HG03139 (cell line): ENCODE data around the gene TBC1D19.
"Not testable (repeated sequence)": the region's sequence is repeated elsewhere in the genome, so short reads cannot be mapped to it uniquely, and the experiment has no call there.

Experiments used
- ATAC-seq: cut with Tn5 transposase; IDR thresholded peaks from one replicate; pipeline ENCODE4 v1.9.1; 2021; ENCODE audit not compliant: unreplicated experiment

Gene TBC1D19

DNA sequence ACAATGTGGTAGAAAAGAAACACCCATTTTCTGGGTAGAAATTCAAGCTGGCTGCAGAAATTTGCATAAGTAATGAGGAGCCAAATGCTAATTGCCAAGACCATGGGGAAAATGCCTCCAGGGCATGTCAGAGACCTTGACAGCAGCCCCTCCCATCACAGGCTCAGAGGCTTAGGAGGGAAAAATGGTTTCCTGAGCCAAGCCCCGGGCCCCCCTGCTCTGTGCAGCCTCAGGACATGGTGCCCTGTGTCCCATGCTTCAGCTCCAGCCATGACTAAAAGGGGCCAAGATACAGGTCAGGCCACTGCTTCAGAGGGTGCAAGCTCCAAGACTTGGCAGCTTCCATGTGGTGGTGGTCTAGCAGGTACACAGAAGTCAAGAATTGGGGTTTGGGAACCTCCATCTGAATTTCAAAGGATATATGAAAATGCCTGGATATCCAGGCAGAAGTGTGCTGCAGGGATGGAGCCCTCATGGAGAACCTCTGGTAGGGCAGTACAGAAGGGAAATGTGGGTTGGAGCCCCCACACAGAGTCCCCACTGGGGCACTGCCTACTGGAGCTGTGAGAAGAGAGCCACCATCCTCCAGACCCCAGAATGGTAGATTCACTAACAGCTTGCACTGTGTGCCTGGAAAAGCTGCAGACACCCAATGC, 95.3 kb downstream of the TBC1D19 start:
- ATAC-seq, result not testable (repeated sequence)

DNA sequence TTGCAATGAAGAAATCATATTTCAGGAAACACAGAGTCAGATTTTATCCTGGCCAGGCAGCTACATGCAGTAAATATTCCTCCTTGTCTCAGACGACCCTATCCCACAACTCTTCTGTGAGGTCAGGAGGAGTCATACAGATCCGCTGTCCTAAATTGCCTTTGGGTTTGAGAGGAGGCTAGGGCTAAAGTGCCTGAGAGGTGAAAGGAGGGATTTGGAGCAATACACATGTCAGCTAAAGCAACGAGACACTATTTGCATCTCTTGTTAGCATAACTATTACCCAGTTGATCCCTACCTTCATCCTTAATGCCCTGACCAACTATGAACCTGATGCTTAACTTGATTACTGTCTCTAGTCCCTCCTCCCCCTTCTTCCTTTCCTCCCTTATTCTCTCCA, 98.6 kb downstream of the TBC1D19 start:
- ATAC-seq, result no peak

DNA sequence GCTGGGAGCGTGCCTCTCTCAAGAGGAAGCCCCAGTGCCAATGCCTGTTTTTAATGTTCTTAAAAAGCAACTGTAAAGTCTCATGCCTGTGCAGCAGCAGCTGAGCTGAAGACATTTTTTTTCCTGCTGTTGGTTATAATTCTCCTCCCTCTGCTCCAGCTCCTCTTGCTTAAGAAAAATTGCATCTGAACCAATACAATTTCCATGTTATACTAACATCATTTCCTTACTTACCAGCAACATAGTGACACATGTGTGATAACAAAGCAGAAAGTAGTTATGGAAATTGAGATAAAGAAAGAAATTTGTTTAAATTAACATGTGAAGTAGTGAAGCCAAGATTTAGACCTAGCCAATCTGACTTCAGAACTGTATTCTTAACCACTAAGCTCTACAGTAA, 101.4 kb downstream of the TBC1D19 start:
- ATAC-seq, result no peak

DNA sequence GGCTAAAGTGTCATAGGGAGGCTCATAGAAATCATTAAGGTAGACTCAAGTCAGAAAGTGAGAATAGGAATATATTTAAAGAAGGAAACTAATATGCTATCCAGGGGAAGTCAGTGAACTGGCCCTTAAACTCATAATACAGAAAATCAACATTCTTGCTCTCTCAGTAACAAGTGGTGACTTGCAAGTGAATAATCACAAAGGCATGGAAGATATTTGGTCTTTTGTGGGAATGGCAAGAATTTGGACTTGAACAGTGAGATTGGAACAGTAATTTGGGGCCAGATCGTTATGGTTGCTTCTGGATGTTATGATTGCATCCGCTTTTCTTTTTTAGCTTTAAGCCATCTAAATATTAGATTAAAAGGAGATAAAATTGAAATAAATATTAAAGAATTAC, 103.8 kb downstream of the TBC1D19 start:
- no peak for ATAC-seq

DNA sequence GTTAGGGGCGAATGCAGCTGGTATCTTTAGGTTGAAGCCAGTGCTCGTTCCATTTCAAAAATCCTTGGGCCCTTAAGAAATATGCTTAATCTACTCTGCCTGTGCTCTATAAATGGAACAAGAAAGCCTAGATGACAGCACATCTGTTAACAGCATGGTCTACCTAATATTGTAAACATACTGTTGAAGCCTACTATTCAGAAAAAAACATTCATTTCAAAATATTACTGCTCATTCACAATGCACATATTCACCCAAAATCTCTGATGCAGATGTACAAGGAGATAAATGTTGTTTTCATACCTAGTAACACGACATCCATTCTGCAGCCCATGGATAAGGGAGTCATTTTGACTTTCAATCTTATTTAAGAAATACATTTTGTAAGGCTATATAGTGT, 106.6 kb downstream of the TBC1D19 start:
- ATAC-seq, result no peak

DNA sequence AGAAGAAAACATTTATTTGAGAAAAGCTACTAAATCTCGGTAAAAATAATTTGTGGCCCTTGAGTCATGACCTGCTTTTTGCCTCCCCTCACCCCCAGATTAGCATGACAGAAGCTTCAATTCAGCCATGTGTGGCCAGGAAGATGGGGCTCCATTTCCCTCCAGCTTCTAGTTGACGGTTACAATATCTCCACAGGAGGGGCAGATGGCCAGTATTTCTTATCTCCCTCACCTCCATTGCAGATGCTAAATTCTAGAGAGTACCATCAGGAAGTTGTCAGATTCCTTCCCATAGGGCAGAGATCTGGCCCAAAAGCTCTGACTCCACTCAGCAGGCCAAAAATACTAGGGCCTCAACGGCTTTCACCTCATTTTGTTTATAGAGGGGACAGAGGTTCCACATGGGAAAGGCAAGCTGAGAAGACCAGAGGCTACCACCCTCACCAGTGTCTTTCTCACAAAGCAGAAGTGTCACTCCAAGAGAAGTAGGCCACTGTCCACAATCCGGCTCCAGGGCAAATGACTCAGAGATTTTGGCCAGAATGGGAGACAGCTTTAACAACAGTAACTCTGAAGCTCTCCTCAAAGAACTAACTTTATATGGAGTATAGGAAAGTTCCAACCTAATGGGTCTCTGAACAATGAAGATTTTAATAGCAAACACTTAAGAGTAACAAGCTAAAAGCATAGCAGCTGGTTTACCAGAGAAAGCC, 108.3 kb downstream of the TBC1D19 start:
- no peak for ATAC-seq

DNA sequence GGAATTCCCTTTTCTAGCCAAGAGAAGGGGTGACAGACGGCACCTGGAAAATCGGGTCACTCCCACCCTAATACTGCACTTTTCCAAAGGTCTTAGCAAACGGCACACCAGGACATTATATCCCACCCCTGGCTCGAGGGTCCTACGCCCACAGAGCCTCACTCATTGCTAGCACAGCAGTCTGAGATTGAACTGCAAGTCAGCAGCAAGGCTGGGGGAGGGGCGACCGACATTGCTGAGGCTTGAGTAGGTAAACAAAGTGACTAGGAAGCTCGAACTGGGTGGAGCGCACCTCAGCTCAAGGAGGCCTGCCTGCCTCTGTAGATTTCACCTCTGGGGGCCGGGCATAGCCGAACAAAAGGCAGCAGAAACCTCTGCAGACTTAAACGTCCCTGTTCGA, 110.2 kb downstream of the TBC1D19 start:
- not testable (repeated sequence) for ATAC-seq

DNA sequence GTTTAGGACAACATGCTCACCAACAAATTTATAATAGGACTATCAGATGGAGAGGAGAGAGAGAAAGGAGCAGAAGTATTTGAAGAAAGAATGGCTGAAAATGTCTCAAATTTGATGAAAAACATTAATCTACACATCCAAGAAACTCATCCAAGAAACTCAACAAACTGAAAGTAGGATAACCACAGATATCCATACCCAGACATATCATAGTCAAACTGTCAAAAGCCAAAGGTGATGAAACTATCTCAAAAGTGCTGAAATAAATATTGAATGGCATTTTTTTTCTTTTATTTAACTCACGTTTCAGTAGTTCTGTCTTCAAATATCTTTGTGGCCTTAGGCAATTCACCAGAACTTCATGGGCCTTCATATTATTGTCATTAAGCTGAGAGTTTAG, 116.2 kb downstream of the TBC1D19 start:
- ATAC-seq, result no peak

DNA sequence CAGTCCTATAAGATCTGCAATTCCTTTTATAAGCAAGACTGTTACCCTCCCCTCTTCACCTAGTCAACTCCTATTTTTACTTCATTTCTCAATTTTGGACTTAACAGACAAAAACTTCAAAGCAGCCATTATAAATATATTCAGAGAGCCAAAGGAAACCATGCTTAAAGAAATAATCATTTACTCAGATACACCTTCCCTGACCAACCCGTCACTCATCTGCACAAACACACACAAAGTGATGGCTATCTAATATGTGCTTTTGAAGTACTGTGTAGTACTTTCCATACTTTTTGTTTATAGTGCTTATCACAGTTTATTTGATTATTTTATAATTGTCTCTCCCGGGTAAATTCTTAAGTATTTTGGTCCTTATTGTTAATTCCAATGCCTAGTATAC, 117.2 kb downstream of the TBC1D19 start:
- no peak for ATAC-seq

DNA sequence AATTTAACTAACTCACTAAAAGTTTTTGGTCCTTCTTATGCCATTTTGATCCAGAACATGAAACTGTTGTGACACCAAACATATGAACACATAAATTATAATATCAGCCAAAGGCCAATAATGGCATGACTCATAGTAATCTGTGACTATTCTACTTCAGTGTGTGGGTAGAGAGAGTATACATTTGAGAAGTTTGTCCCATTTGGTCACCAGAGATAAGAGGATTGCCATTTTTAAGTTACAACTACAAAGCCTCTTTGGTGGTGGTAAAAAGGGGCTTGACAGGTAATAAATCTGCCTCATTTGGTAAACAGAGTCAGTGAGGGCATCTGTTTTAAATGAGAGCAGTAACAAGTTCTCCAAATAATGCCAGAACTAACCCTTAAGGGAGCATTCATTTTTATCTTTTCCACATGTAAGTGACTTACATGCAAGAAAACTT, 117.9 kb downstream of the TBC1D19 start:
- no peak for ATAC-seq

DNA sequence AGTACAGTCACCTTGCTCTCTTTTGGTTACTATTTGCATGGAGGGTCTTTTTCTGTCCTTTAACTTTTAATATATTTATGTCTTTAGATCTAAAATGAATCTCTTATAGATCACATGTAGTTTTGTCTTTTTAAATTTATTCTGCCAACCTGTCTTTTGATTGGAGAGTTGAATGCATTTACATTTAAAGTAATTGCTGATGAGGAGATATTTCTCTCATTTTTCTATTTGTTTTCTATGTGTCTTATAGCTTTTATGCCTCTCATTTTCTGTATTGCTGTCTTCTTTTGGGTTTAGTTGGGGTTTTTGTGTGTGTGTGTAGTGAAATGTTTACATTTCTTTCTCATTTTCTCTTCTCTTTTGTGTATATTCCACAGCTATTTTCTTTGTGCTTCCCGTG, 123.5 kb downstream of the TBC1D19 start:
- no peak for ATAC-seq

DNA sequence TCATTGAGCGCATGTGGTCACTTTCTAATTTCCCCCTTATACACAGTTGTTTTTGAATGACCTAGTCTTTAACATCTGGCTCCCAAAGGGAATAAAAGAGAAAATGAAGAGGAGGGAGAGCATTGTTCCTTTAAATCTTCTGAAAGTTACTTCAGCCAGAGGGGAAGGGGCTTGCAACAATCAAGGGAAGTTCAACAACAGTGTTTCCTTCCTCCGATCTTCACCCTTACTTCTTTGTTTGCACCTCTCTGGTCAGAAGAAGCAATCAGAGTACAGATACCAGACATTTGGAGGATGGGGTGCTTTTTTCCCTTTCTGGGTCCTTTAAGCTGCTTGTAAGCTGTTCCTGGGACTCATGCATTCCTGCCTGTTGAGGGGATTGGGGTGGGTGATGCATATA, 125.4 kb downstream of the TBC1D19 start:
- no peak for ATAC-seq

DNA sequence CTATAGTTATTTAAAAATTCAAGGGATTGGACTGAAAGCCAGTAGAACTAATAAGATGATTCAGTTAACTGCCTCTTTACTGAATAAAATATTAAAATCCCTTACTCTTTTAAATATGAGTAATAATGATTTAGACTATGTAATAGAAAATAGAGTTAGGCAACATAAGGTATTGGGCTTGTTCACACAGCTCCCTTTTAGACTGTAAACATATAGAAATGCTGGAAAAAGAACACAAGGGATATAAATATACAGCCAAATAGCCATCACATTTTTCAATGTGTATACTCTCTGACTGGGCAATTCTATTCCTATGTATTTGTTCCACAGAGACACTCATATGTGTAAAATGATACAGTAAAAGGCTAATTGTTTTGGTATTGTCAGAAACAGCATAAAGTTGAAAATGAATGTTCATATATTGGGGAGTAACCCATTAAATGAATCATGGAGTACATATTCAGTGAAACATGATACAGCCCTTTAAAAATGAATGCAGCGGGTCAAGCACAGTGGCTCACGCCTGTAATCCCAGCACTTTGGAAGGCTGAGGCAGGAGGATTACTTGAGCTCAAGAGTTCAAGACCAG, 129.8 kb downstream of the TBC1D19 start:
- no peak for ATAC-seq

DNA sequence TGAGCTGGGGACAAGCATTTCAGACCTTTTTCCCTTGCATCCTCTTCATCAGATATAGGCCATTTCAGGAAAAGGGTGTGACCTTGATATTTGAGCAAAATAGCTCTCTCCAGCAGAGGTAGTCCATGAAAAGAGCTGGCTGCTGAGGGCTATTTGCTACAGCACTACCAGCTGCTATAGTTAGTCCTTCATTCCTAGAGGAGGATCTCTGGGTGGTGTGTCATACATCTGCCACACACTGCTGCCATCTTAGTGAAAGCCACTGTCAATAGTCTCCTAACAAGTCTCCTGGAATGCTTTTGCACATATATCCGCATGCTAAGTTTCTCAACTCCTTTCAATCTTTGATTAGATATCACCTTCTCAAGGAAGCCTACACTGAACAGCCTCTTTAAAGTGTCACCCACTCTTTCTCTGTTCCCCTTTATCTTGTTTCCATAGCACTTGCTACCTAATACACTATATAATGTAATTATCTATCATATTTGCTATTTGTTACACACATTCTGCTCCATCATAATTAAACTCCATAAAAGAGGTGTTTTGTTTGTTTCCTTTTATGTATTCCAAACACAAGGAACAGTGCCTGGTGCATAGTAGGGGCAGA, 131.9 kb downstream of the TBC1D19 start:
- no peak for ATAC-seq

DNA sequence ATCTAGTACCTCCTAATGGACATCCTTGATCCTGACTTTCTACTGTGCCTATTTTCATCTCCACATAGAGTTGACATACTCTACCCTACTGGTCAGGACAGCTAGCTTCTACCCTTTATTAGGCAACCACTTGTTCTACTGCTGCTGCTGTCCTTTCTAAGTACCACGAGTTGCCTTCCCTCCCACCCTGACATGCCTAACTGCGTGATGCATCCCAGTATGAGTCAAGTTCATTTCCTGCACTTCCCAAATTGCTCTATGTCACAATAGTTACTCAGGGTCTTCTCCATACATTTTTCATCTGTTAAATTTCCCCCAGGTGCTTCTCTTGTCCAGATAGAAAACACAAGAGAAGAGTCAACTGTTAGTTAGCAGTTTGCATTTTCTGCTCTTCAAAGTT, 133.4 kb downstream of the TBC1D19 start:
- no peak for ATAC-seq

DNA sequence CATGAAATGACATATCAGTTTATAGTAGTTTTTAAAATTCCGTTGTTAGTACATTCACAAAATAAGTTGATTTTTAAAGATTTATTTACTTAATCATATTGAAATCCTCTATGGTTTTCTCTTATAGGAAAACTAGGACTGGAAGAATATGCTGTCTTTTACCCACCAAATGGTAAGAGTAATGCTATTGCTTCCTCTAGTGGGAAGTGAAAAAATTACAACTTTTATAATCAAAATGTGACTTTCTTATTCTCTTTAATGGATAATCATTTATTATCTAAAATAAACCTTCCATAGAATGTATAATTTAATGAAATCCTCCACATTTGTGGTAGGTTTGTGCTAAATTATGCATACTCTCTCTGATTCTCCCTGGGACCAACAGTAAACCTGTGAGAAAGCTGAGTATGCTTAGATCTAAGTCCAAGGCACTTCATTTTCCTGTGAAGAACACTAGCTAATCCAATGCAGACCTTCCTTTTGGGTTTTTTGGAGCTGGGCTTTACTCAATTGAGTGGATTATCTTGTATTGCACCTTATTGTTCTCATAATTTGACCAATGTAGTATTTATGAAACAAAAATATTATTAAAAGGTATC, 136.2 kb downstream of the TBC1D19 start:
- no peak for ATAC-seq

DNA sequence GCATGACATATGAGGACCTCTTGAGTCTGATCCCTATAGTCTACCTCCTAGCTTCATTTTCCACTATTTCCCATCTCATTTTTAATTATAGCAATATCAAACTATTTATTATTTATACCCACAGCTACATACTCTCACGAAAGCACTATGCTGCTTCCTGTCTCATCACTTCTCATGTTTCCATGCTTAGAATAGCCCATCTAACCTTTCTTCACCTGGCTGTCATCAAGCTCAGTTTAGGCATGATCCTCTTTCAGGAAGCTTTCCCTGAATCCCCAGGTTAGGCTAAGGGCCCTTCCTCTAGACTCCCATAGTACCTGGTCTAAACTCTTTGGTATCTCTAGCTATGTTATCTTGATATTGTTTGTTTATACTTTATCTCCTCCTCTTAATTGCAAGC, 137.8 kb downstream of the TBC1D19 start:
- ATAC-seq, result no peak

DNA sequence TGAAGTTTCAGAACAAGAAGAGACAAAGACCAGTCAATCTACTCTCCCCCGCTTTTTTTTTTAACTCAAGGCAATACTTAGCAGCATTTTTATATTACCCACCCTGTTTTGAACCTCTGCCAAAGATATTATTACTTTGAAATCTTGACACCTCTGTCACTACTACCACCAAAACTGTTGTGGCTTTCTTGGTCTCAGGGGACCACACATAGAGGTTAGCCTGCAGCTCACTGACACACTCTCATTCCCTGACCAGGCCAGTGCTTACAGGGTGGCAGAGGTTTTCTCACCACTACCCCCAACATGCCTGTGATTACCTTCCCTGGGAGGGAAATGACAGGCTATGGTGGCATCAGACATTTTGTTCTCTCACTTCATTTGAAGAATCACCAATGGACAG, 139.3 kb downstream of the TBC1D19 start:
- ATAC-seq, result peak; percentile 89

DNA sequence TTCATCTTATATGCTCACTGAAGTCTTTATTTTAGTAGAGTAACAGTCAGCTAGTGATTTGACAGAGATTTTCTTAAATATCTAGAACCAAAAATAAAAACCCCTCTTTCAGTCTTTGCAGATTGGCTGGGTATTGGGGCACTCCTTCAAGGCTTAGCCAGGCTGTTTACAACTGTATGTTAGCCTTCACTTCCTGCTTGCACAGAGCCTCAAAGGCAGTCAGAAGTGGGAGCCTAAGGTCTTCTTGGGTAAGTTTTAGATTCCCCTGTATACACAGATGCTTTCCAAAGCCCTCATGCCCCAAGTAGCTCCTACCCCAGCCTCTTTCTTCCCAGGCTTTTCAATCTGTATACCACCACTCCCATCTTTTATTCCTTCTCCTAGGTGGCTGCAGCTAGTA, 140.7 kb downstream of the TBC1D19 start:
- ATAC-seq, result no peak

DNA sequence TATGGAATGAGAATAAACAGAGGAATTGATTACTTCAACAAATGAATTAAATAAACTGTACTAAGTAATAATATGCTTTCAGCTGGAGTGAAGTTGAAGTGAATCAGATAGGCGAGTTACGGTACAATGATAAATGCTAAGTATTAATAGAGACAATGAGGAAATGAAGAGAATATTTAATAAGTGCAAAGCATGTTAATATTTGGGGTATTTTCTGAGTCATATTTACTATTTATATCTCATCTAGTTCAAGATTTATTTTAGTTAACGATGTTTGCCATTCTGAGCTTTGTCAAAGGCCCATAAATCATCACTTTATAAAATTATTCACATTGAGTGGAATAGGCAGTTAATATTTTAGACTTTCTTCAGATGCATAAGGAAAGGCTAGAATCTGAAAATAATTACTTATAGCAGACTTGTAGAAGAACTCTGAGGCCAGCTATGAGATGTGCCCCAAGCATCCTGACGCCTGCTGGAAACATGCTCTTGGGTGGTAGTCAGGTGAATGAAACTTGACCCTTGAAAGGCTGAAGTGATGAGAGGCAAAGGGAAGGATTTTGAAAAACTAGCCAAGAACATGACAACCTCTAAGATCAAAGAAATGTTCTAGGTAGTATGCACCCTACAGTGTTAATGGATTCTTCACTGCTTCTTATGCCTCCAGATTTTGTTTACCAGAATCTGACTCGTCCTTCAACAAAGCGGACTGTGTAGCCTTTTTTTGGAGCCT, 142.9 kb downstream of the TBC1D19 start:
- ATAC-seq, result no peak

DNA sequence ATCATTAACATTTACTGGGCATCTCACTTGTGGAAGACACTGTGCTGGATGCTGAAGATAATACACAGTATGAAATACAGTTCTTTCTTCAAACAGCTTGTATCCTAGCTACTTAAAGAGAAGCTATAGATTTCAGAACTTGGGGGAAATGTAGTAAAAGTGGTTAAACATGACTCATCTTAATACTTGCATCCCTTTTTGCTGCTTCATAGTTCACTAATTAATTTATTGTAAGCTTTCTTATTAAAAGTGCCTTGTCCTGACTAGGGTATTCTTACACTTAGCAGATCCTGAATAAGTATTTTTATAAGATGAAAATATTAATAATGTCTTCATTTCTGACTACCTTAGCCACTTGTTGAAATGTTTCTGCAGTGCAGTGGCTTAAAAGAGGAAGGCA, 144.0 kb downstream of the TBC1D19 start:
- no peak for ATAC-seq
